A673 (cell line): ENCODE data around the gene FGD6. TPM values are rescaled to one million over a fixed set of nuclear protein-coding genes. Genes with fewer than 3 reads are reported as not detected.

Experiments
- BruUV-seq: library from RNA; stranded (reverse); fragments of 400-500 nt; replicated peaks from 2 replicates; lab custom pipeline; 2021; lab: Mats Ljungman, UMichigan
- CTCF ChIA-PET: fragments of 300-600 bp; sonication (Branson Sonifier 250); formaldehyde crosslinking; loops from one replicate; lab custom pipeline; 2022; ENCODE audit warnings: antibody characterized with exemption; lab: Charles Lee
- POLR2A ChIA-PET: fragments of 300-600 bp; sonication (Branson Sonifier 250); formaldehyde crosslinking; loops from one replicate; lab custom pipeline; 2022; ENCODE audit warnings: antibody characterized with exemption; ENCODE audit not compliant: low non-redundant PET; lab: Charles Lee
- DNase-seq: peaks from one replicate; pipeline ENCODE4 v3.0.0-alpha.2; 2015; ENCODE audit warnings: low spot score
- H3K27ac ChIP-seq: fragments of 200-600 bp; sonication (generic); 2 replicates; pipeline ENCODE4 v1.5.1; 2016; ENCODE audit warnings: mixed run types, low read depth, mild to moderate bottlenecking, mixed read lengths, antibody characterized with exemption, low read length; ENCODE audit not compliant: poor library complexity, severe bottlenecking
- H3K27me3 ChIP-seq: fragments of 200-600 bp; sonication (generic); replicated peaks from 2 replicates; pipeline ENCODE4 v1.6.1; 2017; ENCODE audit warnings: mixed run types, low read depth, mild to moderate bottlenecking, mixed read lengths, antibody characterized with exemption, low read length; ENCODE audit not compliant: insufficient read depth, poor library complexity
- H3K36me3 ChIP-seq: fragments of 200-600 bp; sonication (generic); 2 replicates; pipeline ENCODE4 v1.6.1; 2016; ENCODE audit warnings: mixed run types, mild to moderate bottlenecking, mixed read lengths, antibody characterized with exemption, low read length; ENCODE audit not compliant: insufficient read depth, poor library complexity, severe bottlenecking
- H3K4me1 ChIP-seq: fragments of 200-600 bp; sonication (generic); 2 replicates; pipeline ENCODE4 v1.6.1; 2017; ENCODE audit warnings: mixed run types, mild to moderate bottlenecking, mixed read lengths, antibody characterized with exemption, low read length; ENCODE audit not compliant: insufficient read depth, poor library complexity, severe bottlenecking
- H3K4me3 ChIP-seq: fragments of 200-600 bp; sonication (generic); 2 replicates; pipeline ENCODE4 v1.5.1; 2016; ENCODE audit warnings: low read depth, mixed run types, mild to moderate bottlenecking, mixed read lengths, low read length; ENCODE audit not compliant: poor library complexity, severe bottlenecking
- H3K9me3 ChIP-seq: fragments of 200-600 bp; sonication (generic); 2 replicates; pipeline ENCODE4 v1.6.1; 2016; ENCODE audit warnings: mixed run types, low read depth, mild to moderate bottlenecking, mixed read lengths, antibody characterized with exemption, low read length; ENCODE audit not compliant: poor library complexity, severe bottlenecking
- EZH2 ChIP-seq: fragments of 200-600 bp; sonication (generic); IDR thresholded peaks from 2 replicates; pipeline ENCODE4 v1.6.1; 2017; ENCODE audit warnings: borderline replicate concordance, low read depth, mild to moderate bottlenecking, mixed read lengths, antibody characterized with exemption, low read length; ENCODE audit not compliant: poor library complexity, severe bottlenecking
- intact Hi-C: fragments of 100-400 bp; cut with micrococcal nuclease; formaldehyde crosslinking; loops from one replicate; pipeline ENCODE4 v1.10.0; 2022; ENCODE audit not compliant: unreplicated experiment
- total RNA-seq: library from RNA; stranded (reverse); gene quantifications from 2 replicates; pipeline ENCODE4 v1.2.3, GENCODE V29; 2021
- TF ChIP-seq, protein P1 (sequence below): fragments of 300-800, 200-600 bp; sonication (generic); conservative IDR thresholded peaks from 2 replicates; pipeline ENCODE4 v1.5.1; 2017; ENCODE audit warnings: low read depth, mild to moderate bottlenecking, antibody characterized with exemption, low read length, moderate library complexity, mixed read lengths

FGD6 gene
- total RNA-seq, 1 experiment from 2014 or later, result 11.7 TPM

DNA sequence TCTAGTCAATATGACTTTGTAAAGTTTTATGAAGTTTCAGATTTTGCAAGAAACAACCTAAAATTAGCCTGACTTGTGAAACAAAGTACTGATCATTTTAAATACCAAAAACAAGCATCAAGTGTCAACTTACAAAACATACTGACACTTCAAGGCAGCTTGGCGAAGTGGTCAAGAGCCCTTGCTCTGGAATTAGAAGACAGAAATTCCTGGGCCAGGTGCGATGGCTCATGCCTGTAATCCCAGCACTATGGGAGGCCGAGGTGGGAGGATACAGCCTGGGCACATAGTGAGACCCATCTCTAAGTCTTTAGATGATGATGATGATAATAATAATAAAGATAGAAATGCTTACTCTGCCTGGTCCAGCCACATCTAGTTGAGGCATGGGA, 98.5 kb downstream of the FGD6 start:
- H3K36me3 ChIP-seq, result no peaks in the 10 kb centered on the region
- intact Hi-C loops, result loop anchor here (2.0 kb wide), 1 partner anchor 98 kb away; the partner anchor contains the start of genes FGD6 and VEZT
- H3K27ac ChIP-seq, result no peak overlapping the region
- no TSS peak for BruUV-seq
- H3K27me3 ChIP-seq, result no peaks in the 10 kb centered on the region
- no peaks in the 10 kb centered on the region for H3K4me1 ChIP-seq
- no peak overlapping the region for H3K4me3 ChIP-seq
- ChIA-PET POLR2A (no interaction called here), CTCF (no interaction called here)
- DNase-seq, result no peak
- no peaks in the 10 kb centered on the region for H3K9me3 ChIP-seq
- TF ChIP-seq, protein P1, sequence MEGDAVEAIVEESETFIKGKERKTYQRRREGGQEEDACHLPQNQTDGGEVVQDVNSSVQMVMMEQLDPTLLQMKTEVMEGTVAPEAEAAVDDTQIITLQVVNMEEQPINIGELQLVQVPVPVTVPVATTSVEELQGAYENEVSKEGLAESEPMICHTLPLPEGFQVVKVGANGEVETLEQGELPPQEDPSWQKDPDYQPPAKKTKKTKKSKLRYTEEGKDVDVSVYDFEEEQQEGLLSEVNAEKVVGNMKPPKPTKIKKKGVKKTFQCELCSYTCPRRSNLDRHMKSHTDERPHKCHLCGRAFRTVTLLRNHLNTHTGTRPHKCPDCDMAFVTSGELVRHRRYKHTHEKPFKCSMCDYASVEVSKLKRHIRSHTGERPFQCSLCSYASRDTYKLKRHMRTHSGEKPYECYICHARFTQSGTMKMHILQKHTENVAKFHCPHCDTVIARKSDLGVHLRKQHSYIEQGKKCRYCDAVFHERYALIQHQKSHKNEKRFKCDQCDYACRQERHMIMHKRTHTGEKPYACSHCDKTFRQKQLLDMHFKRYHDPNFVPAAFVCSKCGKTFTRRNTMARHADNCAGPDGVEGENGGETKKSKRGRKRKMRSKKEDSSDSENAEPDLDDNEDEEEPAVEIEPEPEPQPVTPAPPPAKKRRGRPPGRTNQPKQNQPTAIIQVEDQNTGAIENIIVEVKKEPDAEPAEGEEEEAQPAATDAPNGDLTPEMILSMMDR, result no peak
- no peak for TF ChIP-seq EZH2

DNA sequence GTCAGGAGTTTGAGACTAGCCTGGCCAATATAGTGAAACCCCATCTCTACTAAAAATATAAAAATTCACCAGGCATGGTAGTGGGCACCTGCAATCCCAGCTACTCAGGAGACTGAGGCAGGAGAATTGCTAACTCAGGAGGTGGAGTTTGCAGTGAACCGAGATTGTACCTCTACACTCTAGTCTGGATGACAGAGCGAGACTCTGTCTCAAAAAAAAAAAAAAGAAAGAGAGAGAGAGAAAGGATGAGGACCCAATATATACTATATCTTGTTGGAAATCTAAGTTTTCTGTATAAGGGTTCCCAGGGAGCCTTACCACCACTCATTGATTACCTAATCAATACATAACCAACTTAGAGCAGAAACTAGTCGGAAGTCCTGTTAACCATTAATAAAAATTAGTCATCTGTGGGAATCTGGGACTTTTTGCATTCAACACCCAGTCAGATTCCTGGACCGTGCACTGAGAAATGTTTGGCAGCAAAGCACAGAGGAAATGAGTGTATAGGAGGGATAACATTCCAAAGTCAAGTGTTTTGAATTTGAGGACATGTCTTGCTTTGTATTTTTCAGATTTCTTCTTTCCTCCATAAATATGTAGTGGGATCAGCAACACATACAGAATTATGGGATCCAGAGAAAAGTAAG, 99.0 kb downstream of the FGD6 start:
- POLR2A ChIA-PET, result no interaction called here
- Histone ChIP-seq H3K4me3 (no peak overlapping the region), H3K4me1 (no peaks in the 10 kb centered on the region), H3K9me3 (no peaks in the 10 kb centered on the region), H3K27me3 (no peaks in the 10 kb centered on the region), H3K27ac (no peak overlapping the region), H3K36me3 (no peaks in the 10 kb centered on the region)
- CTCF ChIA-PET, result interaction anchor here (2.1 kb wide), 1 partner anchor 416 kb away, joined by 17 read pairs; no protein-coding TSS in a partner anchor
- no peak for TF ChIP-seq EZH2
- TF ChIP-seq, protein P1, result no peak
- no TSS peak for BruUV-seq
- peak; percentile 11 for DNase-seq
- intact Hi-C loops, result loop anchor here (2.0 kb wide), 1 partner anchor 99 kb away; the partner anchor contains the start of genes FGD6 and VEZT

DNA sequence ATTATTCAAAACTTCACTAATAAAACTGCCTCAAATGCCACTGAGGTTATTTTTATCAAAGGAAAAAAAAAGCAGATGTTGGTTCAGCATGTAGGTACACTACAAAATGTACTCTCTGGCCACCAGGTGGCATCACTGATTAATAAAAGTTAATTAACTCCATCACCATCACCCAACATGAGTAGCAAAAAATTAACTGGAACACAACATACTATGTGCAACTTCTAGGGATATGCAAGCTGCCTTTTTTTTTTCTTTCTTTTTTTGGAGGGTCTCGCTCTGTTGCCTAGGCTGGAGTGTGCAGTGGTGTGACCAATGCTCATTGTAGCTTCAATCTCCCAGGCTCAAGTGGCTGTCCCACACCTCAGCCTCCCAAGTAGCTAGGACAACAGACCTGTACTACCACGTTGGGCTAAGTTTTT, 100.1 kb downstream of the FGD6 start:
- no TSS peak for BruUV-seq
- intact Hi-C loops, result loop anchor here (1.0 to 2.0 kb wide), 2 partner anchors 219 to 418 kb away; no protein-coding TSS in a partner anchor
- POLR2A ChIA-PET, result no interaction called here
- CTCF ChIA-PET, result interaction anchor here (0.5 to 2.1 kb wide), 9 partner anchors 44 to 842 kb away, joined by 3 to 17 read pairs (median 3); partner anchors contain the start of genes AMDHD1, CCDC38 and NR2C1
- peak; percentile 84 for DNase-seq
- no peaks in the 10 kb centered on the region for H3K4me1 ChIP-seq
- TF ChIP-seq, protein P1, result peak; percentile 78
- no peak for TF ChIP-seq EZH2
- no peaks in the 10 kb centered on the region for H3K9me3 ChIP-seq
- no peak overlapping the region for H3K27ac ChIP-seq
- no peaks in the 10 kb centered on the region for H3K27me3 ChIP-seq
- H3K36me3 ChIP-seq, result no peaks in the 10 kb centered on the region
- no peak overlapping the region for H3K4me3 ChIP-seq
